Activated T-cell treated with anti-CD3 and anti-CD28 coated beads, Interleukin-2, amount 50 U/mL, for 24 hours (primary cell): ENCODE results near the gene FLVCR2.

Source experiments
- DNase-seq: peaks from one replicate; pipeline ENCODE4 v3.0.0-alpha.2; 2020
- H3K27ac Mint-ChIP-seq: 2 replicates; pipeline ENCODE4 v1.8.0; 2020; ENCODE audit warnings: mild to moderate bottlenecking, mixed read lengths
- H3K27me3 Mint-ChIP-seq: 2 replicates; pipeline ENCODE4 v1.8.0; 2020; ENCODE audit warnings: mixed read lengths
- H3K36me3 Mint-ChIP-seq: 2 replicates; pipeline ENCODE4 v1.8.0; 2020; ENCODE audit warnings: low read depth, mixed read lengths
- H3K4me1 Mint-ChIP-seq: 2 replicates; pipeline ENCODE4 v1.8.0; 2020; ENCODE audit warnings: low read depth, mixed read lengths
- H3K4me3 Mint-ChIP-seq: 2 replicates; pipeline ENCODE4 v1.8.0; 2020; ENCODE audit warnings: mild to moderate bottlenecking, moderate library complexity, mixed read lengths
- H3K9me3 Mint-ChIP-seq: 2 replicates; pipeline ENCODE4 v1.8.0; 2020; ENCODE audit warnings: mixed read lengths

Gene FLVCR2

GRCh38 chr14:75614179-75614578 lies 35.8 kb downstream of the FLVCR2 start:
- Mint-ChIP-seq H3K4me1 (peaks cover 3% of the 10 kb centered on the region), H3K4me3 (no peak overlapping the region), H3K27me3 (no peaks in the 10 kb centered on the region), H3K27ac (no peak overlapping the region), H3K9me3 (peaks cover 3% of the 10 kb centered on the region), H3K36me3 (no peaks in the 10 kb centered on the region)
- DNase-seq = no peak

GRCh38 chr14:75615200-75615599 lies 36.8 kb downstream of the FLVCR2 start:
- no peaks in the 10 kb centered on the region for H3K36me3 Mint-ChIP-seq
- no peaks in the 10 kb centered on the region for H3K27me3 Mint-ChIP-seq
- H3K27ac Mint-ChIP-seq = no peak overlapping the region
- peaks cover 3% of the 10 kb centered on the region for H3K9me3 Mint-ChIP-seq
- no peak for DNase-seq
- H3K4me3 Mint-ChIP-seq = no peak overlapping the region
- H3K4me1 Mint-ChIP-seq = peaks cover 3% of the 10 kb centered on the region

GRCh38 chr14:75619548-75619947 lies 41.1 kb downstream of the FLVCR2 start:
- H3K4me3 Mint-ChIP-seq = no peak overlapping the region
- H3K9me3 Mint-ChIP-seq = no peaks in the 10 kb centered on the region
- no peaks in the 10 kb centered on the region for H3K4me1 Mint-ChIP-seq
- no peaks in the 10 kb centered on the region for H3K36me3 Mint-ChIP-seq
- DNase-seq = no peak
- no peaks in the 10 kb centered on the region for H3K27me3 Mint-ChIP-seq
- H3K27ac Mint-ChIP-seq = no peak overlapping the region

- Mint-ChIP-seq H3K9me3 (no peaks in the 10 kb centered on the region), H3K36me3 (no peaks in the 10 kb centered on the region), H3K4me3 (no peak overlapping the region), H3K4me1 (no peaks in the 10 kb centered on the region), H3K27me3 (no peaks in the 10 kb centered on the region), H3K27ac (no peak overlapping the region)
- DNase-seq = no peak
These were observed 46.6 kb downstream of the FLVCR2 start for GRCh38 chr14:75625034-75625433.

- Mint-ChIP-seq H3K27me3 (no peaks in the 10 kb centered on the region), H3K27ac (no peak overlapping the region), H3K36me3 (no peaks in the 10 kb centered on the region), H3K4me1 (no peaks in the 10 kb centered on the region), H3K4me3 (no peak overlapping the region), H3K9me3 (no peaks in the 10 kb centered on the region)
- DNase-seq = no peak
These were observed 48.0 kb downstream of the FLVCR2 start for GRCh38 chr14:75626396-75626795.

- Mint-ChIP-seq H3K27me3 (no peaks in the 10 kb centered on the region), H3K9me3 (no peaks in the 10 kb centered on the region), H3K4me1 (no peaks in the 10 kb centered on the region), H3K27ac (no peak overlapping the region), H3K36me3 (no peaks in the 10 kb centered on the region), H3K4me3 (no peak overlapping the region)
- no peak for DNase-seq
These were observed 48.4 kb downstream of the FLVCR2 start for GRCh38 chr14:75626863-75627262.

- no peak overlapping the region for H3K4me3 Mint-ChIP-seq
- no peaks in the 10 kb centered on the region for H3K9me3 Mint-ChIP-seq
- no peaks in the 10 kb centered on the region for H3K27me3 Mint-ChIP-seq
- no peaks in the 10 kb centered on the region for H3K36me3 Mint-ChIP-seq
- DNase-seq = no peak
- no peak overlapping the region for H3K27ac Mint-ChIP-seq
- H3K4me1 Mint-ChIP-seq = no peaks in the 10 kb centered on the region
These were observed 49.0 kb downstream of the FLVCR2 start for GRCh38 chr14:75627406-75627805.

GRCh38 chr14:75628816-75629215 lies 50.4 kb downstream of the FLVCR2 start:
- no peaks in the 10 kb centered on the region for H3K9me3 Mint-ChIP-seq
- no peak overlapping the region for H3K27ac Mint-ChIP-seq
- H3K4me1 Mint-ChIP-seq = no peaks in the 10 kb centered on the region
- no peak for DNase-seq
- no peaks in the 10 kb centered on the region for H3K27me3 Mint-ChIP-seq
- H3K36me3 Mint-ChIP-seq = no peaks in the 10 kb centered on the region
- H3K4me3 Mint-ChIP-seq = no peak overlapping the region

GRCh38 chr14:75630695-75631452 lies 52.5 kb downstream of the FLVCR2 start:
- Mint-ChIP-seq H3K9me3 (no peaks in the 10 kb centered on the region), H3K27ac (no peak overlapping the region), H3K36me3 (peaks cover 6% of the 10 kb centered on the region), H3K4me3 (no peak overlapping the region), H3K4me1 (no peaks in the 10 kb centered on the region), H3K27me3 (no peaks in the 10 kb centered on the region)
- DNase-seq = no peak

GRCh38 chr14:75631453-75631831 lies 53.0 kb downstream of the FLVCR2 start:
- H3K4me3 Mint-ChIP-seq = no peak overlapping the region
- no peak overlapping the region for H3K27ac Mint-ChIP-seq
- H3K4me1 Mint-ChIP-seq = no peaks in the 10 kb centered on the region
- peaks cover 6% of the 10 kb centered on the region for H3K36me3 Mint-ChIP-seq
- H3K9me3 Mint-ChIP-seq = no peaks in the 10 kb centered on the region
- no peaks in the 10 kb centered on the region for H3K27me3 Mint-ChIP-seq
- DNase-seq = no peak

- no peak for DNase-seq
- Mint-ChIP-seq H3K36me3 (peaks cover 14% of the 10 kb centered on the region), H3K27me3 (no peaks in the 10 kb centered on the region), H3K9me3 (no peaks in the 10 kb centered on the region), H3K4me3 (no peak overlapping the region), H3K27ac (no peak overlapping the region), H3K4me1 (no peaks in the 10 kb centered on the region)
These were observed 56.4 kb downstream of the FLVCR2 start for GRCh38 chr14:75634848-75635247.

- no peak for DNase-seq
- Mint-ChIP-seq H3K4me3 (no peak overlapping the region), H3K9me3 (no peaks in the 10 kb centered on the region), H3K36me3 (peaks cover 14% of the 10 kb centered on the region), H3K27me3 (no peaks in the 10 kb centered on the region), H3K27ac (no peak overlapping the region), H3K4me1 (no peaks in the 10 kb centered on the region)
These were observed 57.8 kb downstream of the FLVCR2 start for GRCh38 chr14:75636100-75636692.

GRCh38 chr14:75640876-75641275 lies 62.5 kb downstream of the FLVCR2 start:
- Mint-ChIP-seq H3K4me3 (no peak overlapping the region), H3K27ac (peak overlapping the region; percentile 5), H3K4me1 (no peaks in the 10 kb centered on the region), H3K9me3 (no peaks in the 10 kb centered on the region), H3K36me3 (peaks cover 15% of the 10 kb centered on the region), H3K27me3 (no peaks in the 10 kb centered on the region)
- no peak for DNase-seq

GRCh38 chr14:75643985-75644384 lies 65.6 kb downstream of the FLVCR2 start:
- no peaks in the 10 kb centered on the region for H3K4me1 Mint-ChIP-seq
- H3K27ac Mint-ChIP-seq = no peak overlapping the region
- no peaks in the 10 kb centered on the region for H3K9me3 Mint-ChIP-seq
- no peaks in the 10 kb centered on the region for H3K27me3 Mint-ChIP-seq
- DNase-seq = no peak
- H3K4me3 Mint-ChIP-seq = no peak overlapping the region
- H3K36me3 Mint-ChIP-seq = peaks cover 34% of the 10 kb centered on the region

- no peaks in the 10 kb centered on the region for H3K9me3 Mint-ChIP-seq
- no peak for DNase-seq
- H3K27ac Mint-ChIP-seq = no peak overlapping the region
- no peak overlapping the region for H3K4me3 Mint-ChIP-seq
- H3K36me3 Mint-ChIP-seq = peaks cover 41% of the 10 kb centered on the region
- no peaks in the 10 kb centered on the region for H3K4me1 Mint-ChIP-seq
- no peaks in the 10 kb centered on the region for H3K27me3 Mint-ChIP-seq
These were observed 66.6 kb downstream of the FLVCR2 start for GRCh38 chr14:75645056-75645455.
